ENCODE data around the gene ARCN1. TPM values are rescaled to one million over a fixed set of nuclear protein-coding genes. Genes with fewer than 3 reads are reported as not detected.

Gene ARCN1
- total and polyA plus RNA-seq, 10 donors: 33.8 to 106 (median 93.3) TPM

- Histone ChIP-seq H3K9me3 (no peaks in the 10 kb centered on the region), H3K36me3 (peaks cover 0 to 41% (median 7%) of the 10 kb centered on the region in 6 donors), H3K4me1 (peaks cover 23 to 79% (median 57%) of the 10 kb centered on the region in 6 donors), H3K27ac (peak overlapping the region; percentile 6 to 82 (median 76)), H3K27me3 (replicated peaks in 1 of 7) (peaks cover 0 to 42% (median 8%) of the 10 kb centered on the region in 7 donors), H3K4me3 (no peak overlapping the region)
- intact Hi-C loops (cut with DNase I; ENCODE audit: low total_unique reads): no loop called here
- WGBS, 5 donors: 64 to 71% (median 68%) methylated on average over 11 of the region's 11 CpGs
- TF ChIP-seq CTCF (IDR thresholded peaks at IDR 0.05 in 8 of 11, conservative IDR thresholded peaks at IDR 0.05 in 3 of 11) (no peak), POLR2AphosphoS5 (IDR thresholded peaks at IDR 0.05) (peak in 2 of 3 donors; percentile 48 to 58)
- DNase-seq: peak; percentile 74
Observed at GRCh38 chr11:118618115-118618990, 46.1 kb downstream of the ARCN1 start.

GRCh38 chr11:118618991-118619375 is 46.8 kb downstream of the ARCN1 start:
- intact Hi-C loops (cut with DNase I; ENCODE audit: low total_unique reads): no loop called here
- Histone ChIP-seq H3K4me3 (no peak overlapping the region), H3K4me1 (peaks cover 23 to 77% (median 56%) of the 10 kb centered on the region in 6 donors), H3K36me3 (peaks cover 0 to 34% (median 7%) of the 10 kb centered on the region in 6 donors), H3K9me3 (no peaks in the 10 kb centered on the region), H3K27me3 (replicated peaks in 1 of 7) (peaks cover 0 to 35% (median 8%) of the 10 kb centered on the region in 7 donors), H3K27ac (peak overlapping the region; percentile 6 to 82 (median 76))
- peak; percentile 43 for DNase-seq
- 48 to 71% (median 57%) methylated on average over 4 of the region's 4 CpGs for WGBS, 5 donors
- no peak for TF ChIP-seq CTCF (IDR thresholded peaks at IDR 0.05 in 8 of 11, conservative IDR thresholded peaks at IDR 0.05 in 3 of 11)
- peak in 1 of 3 donors; percentile 25 for TF ChIP-seq POLR2AphosphoS5 (IDR thresholded peaks at IDR 0.05)
- TF ChIP-seq POLR2A (IDR thresholded peaks at IDR 0.05): no peak

GRCh38 chr11:118619444-118620197 is 47.4 kb downstream of the ARCN1 start:
- 37 to 56% (median 52%) methylated on average over 6 of the region's 6 CpGs for WGBS, 5 donors
- Histone ChIP-seq H3K27ac (peak overlapping the region; percentile 37 to 82 (median 76)), H3K9me3 (no peaks in the 10 kb centered on the region), H3K4me3 (no peak overlapping the region), H3K36me3 (peaks cover 0 to 29% (median 7%) of the 10 kb centered on the region in 6 donors), H3K4me1 (peaks cover 23 to 76% (median 56%) of the 10 kb centered on the region in 6 donors), H3K27me3 (replicated peaks in 1 of 7) (peaks cover 0 to 29% (median 8%) of the 10 kb centered on the region in 7 donors)
- TF ChIP-seq POLR2AphosphoS5 (IDR thresholded peaks at IDR 0.05) (peak in 1 of 3 donors; percentile 42), POLR2A (IDR thresholded peaks at IDR 0.05) (no peak), CTCF (IDR thresholded peaks at IDR 0.05 in 8 of 11, conservative IDR thresholded peaks at IDR 0.05 in 3 of 11) (no peak)
- DNase-seq: peak; percentile 37
- intact Hi-C loops (cut with DNase I; ENCODE audit: low total_unique reads): no loop called here

Measured in spleen (tissue), 11 donors.